Activated CD8-positive, alpha-beta memory T cell treated with anti-CD3 and anti-CD28 coated beads for 4 hours (primary cell): ENCODE data around the gene RPL21.
"Not testable (repeated sequence)": the region's sequence is repeated elsewhere in the genome, so short reads cannot be mapped to it uniquely, and the experiment has no call there.

Experiments used
- DNase-seq, 2 donors: peaks; one replicate each; pipeline ENCODE4 v3.0.0-alpha.2; 2020; ENCODE audit warnings: low read depth in 2 of 2

The RPL21 gene

GRCh38 chr13:27289011-27289665 is 37.8 kb downstream of the RPL21 start:
- DNase-seq: no peak

- DNase-seq: no peak
These were observed 39.4 kb downstream of the RPL21 start for GRCh38 chr13:27290715-27291114.

- DNase-seq: not testable (repeated sequence)
These were observed 40.6 kb downstream of the RPL21 start for GRCh38 chr13:27291967-27292366.

- DNase-seq: no peak
These were observed 41.8 kb downstream of the RPL21 start for GRCh38 chr13:27293076-27293691.

- no peak for DNase-seq
These were observed 42.6 kb downstream of the RPL21 start for GRCh38 chr13:27293873-27294515.

- DNase-seq: no peak
These were observed 43.7 kb downstream of the RPL21 start for GRCh38 chr13:27295096-27295495.

- no peak for DNase-seq
These were observed 44.3 kb downstream of the RPL21 start for GRCh38 chr13:27295660-27296059.

- DNase-seq: no peak
These were observed 45.1 kb downstream of the RPL21 start for GRCh38 chr13:27296496-27296895.

- no peak for DNase-seq
These were observed 47.5 kb downstream of the RPL21 start for GRCh38 chr13:27298849-27299248.

- not testable (repeated sequence) for DNase-seq
These were observed 49.0 kb downstream of the RPL21 start for GRCh38 chr13:27300406-27300805.

- no peak for DNase-seq
These were observed 49.7 kb downstream of the RPL21 start for GRCh38 chr13:27300941-27301586.

GRCh38 chr13:27302643-27303262 is 51.4 kb downstream of the RPL21 start:
- no peak for DNase-seq

- DNase-seq: no peak
These were observed 52.7 kb downstream of the RPL21 start for GRCh38 chr13:27304099-27304498.

GRCh38 chr13:27304611-27305010 is 53.3 kb downstream of the RPL21 start:
- no peak for DNase-seq
